Effector memory CD4-positive, alpha-beta T cell (primary cell): ENCODE data around the gene HOXB3.

Experiments used
- DNase-seq, 3 donors: peaks; one replicate each; pipeline ENCODE4 v3.0.0-alpha.2; 2020
- H3K27ac ChIP-seq: 2 replicates; pipeline ENCODE4 v1.7.0; 2013; ENCODE audit warnings: mild to moderate bottlenecking, low read length, moderate library complexity; ENCODE audit not compliant: insufficient read depth, poor library complexity, severe bottlenecking
- H3K27me3 ChIP-seq: replicated peaks from 2 replicates; pipeline ENCODE4 v1.7.0; 2013; ENCODE audit warnings: mild to moderate bottlenecking, low read length; ENCODE audit not compliant: insufficient read depth, control insufficient read depth, poor library complexity, severe bottlenecking
- H3K36me3 ChIP-seq: 2 replicates; pipeline ENCODE4 v1.7.0; 2013; ENCODE audit warnings: mild to moderate bottlenecking, low read length, moderate library complexity; ENCODE audit not compliant: control insufficient read depth, insufficient read depth
- H3K4me1 ChIP-seq: 2 replicates; pipeline ENCODE4 v1.7.0; 2013; ENCODE audit warnings: low read length, mild to moderate bottlenecking; ENCODE audit not compliant: control insufficient read depth, insufficient read depth, poor library complexity, severe bottlenecking
- H3K4me3 ChIP-seq: 2 replicates; pipeline ENCODE4 v1.7.0; 2013; ENCODE audit warnings: low read length, low read depth, mild to moderate bottlenecking; ENCODE audit not compliant: insufficient read depth, poor library complexity, severe bottlenecking
- H3K9me3 ChIP-seq: 2 replicates; pipeline ENCODE4 v1.7.0; 2013; ENCODE audit warnings: mild to moderate bottlenecking, low read length, moderate library complexity; ENCODE audit not compliant: control insufficient read depth

Gene HOXB3

DNA sequence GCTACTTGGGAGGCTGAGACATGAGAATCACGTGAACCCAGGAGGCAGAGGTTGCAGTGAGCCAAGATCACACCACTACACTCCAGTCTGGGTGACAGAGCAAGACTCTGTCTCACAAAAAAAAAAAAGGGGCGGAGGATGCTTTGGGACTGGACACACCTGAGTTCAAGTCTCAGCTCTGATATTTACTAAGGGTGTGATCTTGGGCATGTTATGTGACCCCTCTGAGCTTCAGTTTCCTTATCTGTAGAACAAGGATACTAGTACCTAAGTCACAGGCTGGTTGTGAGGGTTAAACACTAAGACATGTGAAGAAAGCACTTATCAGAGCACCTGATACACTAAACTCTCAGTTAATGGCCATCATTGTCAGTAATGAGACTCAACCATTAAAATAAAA, 85.1 kb downstream of the HOXB3 start:
- DNase-seq = no peak
- H3K36me3 ChIP-seq = no peaks in the 10 kb centered on the region
- no peaks in the 10 kb centered on the region for H3K9me3 ChIP-seq
- no peak overlapping the region for H3K27ac ChIP-seq
- peaks cover 3% of the 10 kb centered on the region for H3K4me1 ChIP-seq
- H3K27me3 ChIP-seq = no peaks in the 10 kb centered on the region
- H3K4me3 ChIP-seq = no peak overlapping the region

- H3K4me3 ChIP-seq = no peak overlapping the region
- DNase-seq = no peak
- H3K27ac ChIP-seq = no peak overlapping the region
- no peaks in the 10 kb centered on the region for H3K27me3 ChIP-seq
- no peaks in the 10 kb centered on the region for H3K36me3 ChIP-seq
- H3K9me3 ChIP-seq = no peaks in the 10 kb centered on the region
- peaks cover 3% of the 10 kb centered on the region for H3K4me1 ChIP-seq
Measured at GRCh38 chr17:48503747-48504146, 86.3 kb downstream of the HOXB3 start.

DNA sequence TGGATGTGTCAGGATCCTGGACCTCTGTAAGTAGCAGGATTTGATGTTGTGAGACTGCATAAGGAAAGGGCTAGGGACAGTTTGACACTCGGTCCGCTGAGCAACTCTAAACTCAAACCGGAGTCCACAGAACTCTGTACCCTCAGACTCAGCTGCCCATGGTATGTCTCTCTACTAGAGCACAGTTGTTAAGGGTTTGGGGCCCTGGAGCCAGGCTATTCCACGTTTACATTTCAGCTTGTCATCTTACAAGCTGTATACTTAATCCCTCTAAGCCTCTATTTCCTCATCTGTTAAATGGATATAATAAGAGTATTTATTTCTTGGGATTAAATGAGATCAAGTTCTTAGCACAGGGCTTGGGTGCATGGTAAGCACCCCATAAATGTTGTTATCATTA, 87.1 kb downstream of the HOXB3 start:
- Histone ChIP-seq H3K4me3 (no peak overlapping the region), H3K4me1 (peaks cover 3% of the 10 kb centered on the region), H3K9me3 (no peaks in the 10 kb centered on the region), H3K27ac (no peak overlapping the region), H3K36me3 (no peaks in the 10 kb centered on the region), H3K27me3 (no peaks in the 10 kb centered on the region)
- no peak for DNase-seq

DNA sequence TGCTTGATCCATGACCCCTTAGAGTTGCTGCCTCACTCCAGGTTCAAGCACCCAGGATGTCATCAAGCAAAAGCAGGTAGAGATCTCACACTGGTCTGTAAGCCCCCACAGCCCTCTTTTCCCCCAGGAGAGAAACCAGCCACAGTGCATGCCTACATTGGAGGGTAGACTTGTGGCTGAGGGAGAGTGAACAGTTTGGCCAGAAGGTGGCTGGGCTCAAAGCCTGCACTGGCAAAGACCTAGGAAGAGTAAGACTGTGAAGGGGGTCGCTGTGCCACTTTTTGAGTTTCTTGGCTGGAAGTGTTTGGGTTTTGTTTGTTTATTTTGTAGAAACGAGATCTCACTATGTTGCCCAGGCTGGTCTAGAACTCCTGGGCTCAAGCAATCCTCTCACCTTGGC, 87.7 kb downstream of the HOXB3 start:
- Histone ChIP-seq H3K9me3 (no peaks in the 10 kb centered on the region), H3K27me3 (no peaks in the 10 kb centered on the region), H3K27ac (no peak overlapping the region), H3K4me1 (peaks cover 3% of the 10 kb centered on the region), H3K4me3 (no peak overlapping the region), H3K36me3 (no peaks in the 10 kb centered on the region)
- DNase-seq = no peak

DNA sequence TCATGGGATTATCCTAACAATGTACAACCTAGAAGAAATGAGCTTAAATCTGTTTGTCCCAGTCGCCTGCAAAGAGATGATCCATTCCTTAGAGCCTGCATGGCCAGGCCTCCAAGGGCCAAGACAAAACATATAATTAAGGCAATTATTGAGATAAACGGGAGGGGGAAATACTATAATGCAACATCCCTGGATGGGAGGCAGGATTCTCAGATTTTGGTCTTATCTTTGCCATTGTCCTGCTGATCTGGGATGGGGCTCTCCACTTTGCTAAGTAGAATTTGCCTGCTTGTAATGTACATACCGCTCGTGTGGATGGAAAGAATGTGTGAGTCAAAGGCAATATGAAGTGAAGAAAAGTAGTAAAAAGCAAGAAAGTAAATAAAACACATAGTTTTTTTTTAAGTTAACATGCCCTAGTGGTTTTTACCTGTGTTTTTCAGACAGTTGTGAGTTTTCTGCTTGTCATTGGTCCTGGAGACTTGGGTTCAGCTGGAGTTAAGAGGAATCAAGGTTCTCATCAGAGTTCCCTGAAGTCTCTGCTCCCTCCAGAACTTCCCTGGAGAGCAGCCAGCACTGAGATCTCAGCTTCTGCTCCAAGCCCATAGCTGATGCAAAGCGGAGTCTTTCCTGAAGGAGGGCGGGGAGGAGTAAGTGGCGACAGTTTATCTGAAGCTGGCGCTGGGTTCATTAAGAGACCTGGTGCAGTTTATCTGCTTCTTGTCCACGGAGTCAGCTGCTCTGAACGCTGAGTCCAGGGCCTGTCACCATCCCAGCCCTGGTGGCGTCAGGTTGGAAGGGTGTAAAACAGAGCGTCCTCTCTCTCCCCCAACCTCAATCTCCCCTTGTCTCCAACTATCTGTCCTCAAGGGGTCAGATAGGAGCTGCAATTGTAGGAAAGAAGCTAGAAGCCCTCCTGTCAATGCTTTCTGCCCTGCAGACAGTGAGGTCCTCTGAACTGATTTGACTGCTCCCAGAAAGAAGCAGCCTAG, 89.3 kb downstream of the HOXB3 start:
- H3K27ac ChIP-seq = no peak overlapping the region
- no peaks in the 10 kb centered on the region for H3K27me3 ChIP-seq
- DNase-seq = no peak
- no peaks in the 10 kb centered on the region for H3K36me3 ChIP-seq
- H3K4me3 ChIP-seq = no peak overlapping the region
- no peaks in the 10 kb centered on the region for H3K9me3 ChIP-seq
- no peaks in the 10 kb centered on the region for H3K4me1 ChIP-seq

DNA sequence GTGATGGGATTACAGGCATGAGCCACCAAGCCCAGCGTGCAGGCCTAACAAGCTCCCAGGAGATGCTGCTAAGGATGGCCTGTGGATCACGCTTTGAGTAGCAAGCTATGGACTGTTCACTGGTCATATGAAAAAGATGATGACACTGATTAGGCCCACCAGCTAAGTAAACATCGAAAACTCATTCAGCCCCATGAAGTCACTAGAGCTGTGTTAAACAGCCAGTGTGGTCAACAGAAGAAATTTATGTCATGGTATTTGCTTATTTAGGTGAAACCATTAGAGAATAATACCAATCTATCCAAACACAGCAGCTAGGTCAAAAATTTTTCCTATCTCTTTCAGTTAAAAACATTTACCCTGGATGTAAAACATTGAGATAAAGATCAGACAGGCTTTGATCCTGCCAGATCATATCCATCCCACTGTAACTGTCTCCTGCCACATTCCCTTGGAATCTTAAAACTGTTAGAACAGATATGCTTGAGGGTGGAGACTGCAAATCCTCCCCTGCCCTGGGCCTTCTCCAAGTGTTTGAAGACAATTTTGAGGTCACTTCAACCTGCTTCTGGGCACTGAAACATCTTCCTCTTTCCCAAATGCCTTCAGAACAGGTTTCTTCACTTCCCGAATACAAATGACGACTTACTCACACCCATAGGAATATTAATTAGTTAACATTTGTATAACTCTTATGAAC, 90.2 kb downstream of the HOXB3 start:
- H3K36me3 ChIP-seq = no peaks in the 10 kb centered on the region
- no peaks in the 10 kb centered on the region for H3K4me1 ChIP-seq
- no peak overlapping the region for H3K27ac ChIP-seq
- H3K9me3 ChIP-seq = no peaks in the 10 kb centered on the region
- no peak overlapping the region for H3K4me3 ChIP-seq
- H3K27me3 ChIP-seq = no peaks in the 10 kb centered on the region
- no peak for DNase-seq

GRCh38 chr17:48499248-48499647, 90.8 kb downstream of the HOXB3 start:
- Histone ChIP-seq H3K27me3 (no peaks in the 10 kb centered on the region), H3K4me3 (no peak overlapping the region), H3K27ac (no peak overlapping the region), H3K9me3 (no peaks in the 10 kb centered on the region), H3K36me3 (no peaks in the 10 kb centered on the region), H3K4me1 (no peaks in the 10 kb centered on the region)
- no peak for DNase-seq
